Occipital lobe (tissue), 2 donors: Measurements from ENCODE around the gene ATF4. TPM values are rescaled to one million over a fixed set of nuclear protein-coding genes. Genes with fewer than 3 reads are reported as not detected.

ENCODE experiments used
- DNase-seq: peaks from one replicate; lab custom pipeline; 2025; lab: John Stamatoyannopoulos, UW
- total RNA-seq: library from RNA; depleted of rRNA; stranded (reverse); fragments of >200 nt; gene quantifications from one replicate; pipeline ENCODE4 v1.2.3, GENCODE V29; 2014

The ATF4 gene
- total RNA-seq = 90.3 TPM

GRCh38 chr22:39520226-39521105 lies at the start of gene ATF4:
Gene ATF4 (plus strand): TSS chr22:39520562. CDS start chr22:39521446, 884 bp downstream.
- peak; percentile 91 for DNase-seq

GRCh38 chr22:39471381-39472141 lies 48.8 kb upstream of the ATF4 start:
- no peak for DNase-seq

- DNase-seq = no peak
These were observed 47.5 kb upstream of the ATF4 start for GRCh38 chr22:39472570-39473556.

GRCh38 chr22:39473851-39474250 lies 46.5 kb upstream of the ATF4 start:
- no peak for DNase-seq

GRCh38 chr22:39474351-39475111 lies 45.8 kb upstream of the ATF4 start:
- DNase-seq = no peak

- DNase-seq = no peak
These were observed 45.0 kb upstream of the ATF4 start for GRCh38 chr22:39475337-39475736.

GRCh38 chr22:39475902-39476301 lies 44.5 kb upstream of the ATF4 start:
- no peak for DNase-seq

GRCh38 chr22:39476664-39477063 lies 43.7 kb upstream of the ATF4 start:
- DNase-seq = no peak

GRCh38 chr22:39477542-39477941 lies 42.8 kb upstream of the ATF4 start:
- DNase-seq = no peak

- no peak for DNase-seq
These were observed 41.9 kb upstream of the ATF4 start for GRCh38 chr22:39478441-39478850.

- DNase-seq = no peak
These were observed 41.1 kb upstream of the ATF4 start for GRCh38 chr22:39479254-39479653.

- no peak for DNase-seq
These were observed 39.8 kb upstream of the ATF4 start for GRCh38 chr22:39480557-39480956.

GRCh38 chr22:39481054-39481453 lies 39.3 kb upstream of the ATF4 start:
- DNase-seq = peak; percentile 44

GRCh38 chr22:39481595-39481994 lies 38.8 kb upstream of the ATF4 start:
- no peak for DNase-seq

GRCh38 chr22:39482768-39483167 lies 37.6 kb upstream of the ATF4 start:
- no peak for DNase-seq

GRCh38 chr22:39486951-39487825 lies 33.2 kb upstream of the ATF4 start:
- DNase-seq = no peak

GRCh38 chr22:39487826-39488520 lies 32.4 kb upstream of the ATF4 start:
- no peak for DNase-seq

- DNase-seq = no peak
These were observed 31.7 kb upstream of the ATF4 start for GRCh38 chr22:39488563-39489083.
